Measurements from ENCODE around the gene SVIL.
"Not testable (repeated sequence)": the region's sequence is repeated elsewhere in the genome, so short reads cannot be mapped to it uniquely, and the experiment has no call there.

The SVIL gene

DNA sequence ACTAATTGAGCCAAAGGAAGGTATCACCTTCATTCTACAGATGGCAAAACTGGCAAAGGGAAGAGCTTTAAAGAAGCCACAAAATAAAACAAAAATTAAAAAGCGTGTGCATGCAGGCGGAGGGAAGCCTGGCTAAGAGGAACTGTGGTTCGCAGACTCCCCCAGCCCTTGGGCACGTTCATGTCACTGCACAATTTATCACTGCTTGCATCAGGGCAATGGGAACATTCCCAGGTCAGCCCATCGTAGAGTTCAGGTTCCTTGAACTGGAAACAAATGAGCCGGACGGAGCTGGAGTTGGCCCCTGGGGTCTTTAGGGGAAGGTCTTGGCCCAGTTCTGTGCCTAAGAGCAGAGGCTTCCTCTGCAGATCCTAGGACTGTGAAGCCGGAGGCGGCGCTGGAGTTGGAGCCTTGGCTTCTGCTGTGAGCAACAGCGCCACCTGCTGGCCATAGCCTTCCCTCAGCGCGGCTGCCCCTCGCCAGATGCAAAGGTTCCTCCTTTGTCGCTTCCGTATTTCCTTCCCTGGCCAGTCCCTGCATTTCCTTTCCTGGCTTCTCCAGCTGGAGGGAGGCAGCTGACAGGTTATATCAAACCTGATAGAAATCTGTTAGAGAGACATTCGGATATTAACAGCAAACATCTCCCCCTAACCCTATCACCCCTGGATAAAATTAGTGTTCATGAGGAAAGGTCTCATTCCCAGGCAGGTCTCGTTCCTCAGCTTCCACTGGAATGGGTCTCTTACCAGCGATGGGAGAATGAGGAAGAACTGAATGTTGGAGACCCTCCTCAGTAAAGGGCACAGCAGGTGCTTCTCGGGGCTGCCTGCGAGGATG is 185.8 kb downstream of the SVIL start:
- H3K4me1 ChIP-seq (ENCODE audit: low read length); H4K20me1 ChIP-seq (ENCODE audit: insufficient read depth, low read length); H2AFZ ChIP-seq (ENCODE audit: low read length); H3F3A ChIP-seq (ENCODE audit: insufficient read depth, low read length); H3K9ac ChIP-seq (ENCODE audit: low read length); H3K4me3 ChIP-seq (ENCODE audit: low read length); H3K27ac ChIP-seq (ENCODE audit: low read length); H3K79me2 ChIP-seq (ENCODE audit: low read length); H3K27me3 ChIP-seq (replicated peaks; ENCODE audit: insufficient read depth, low read length); H3K9me3 ChIP-seq (replicated peaks; ENCODE audit: insufficient read depth, low read length); H3K36me3 ChIP-seq (replicated peaks; ENCODE audit: insufficient read depth, low read length); H3K9me2 ChIP-seq (replicated peaks; ENCODE audit: insufficient read depth, low read length): not testable (repeated sequence)
- 0 out of 2 replicates have a peak overlapping the region, but pooled peaks have one; percentile 29 for H3K4me2 ChIP-seq (ENCODE audit: low read depth, low read length)
- TF ChIP-seq, protein P1, sequence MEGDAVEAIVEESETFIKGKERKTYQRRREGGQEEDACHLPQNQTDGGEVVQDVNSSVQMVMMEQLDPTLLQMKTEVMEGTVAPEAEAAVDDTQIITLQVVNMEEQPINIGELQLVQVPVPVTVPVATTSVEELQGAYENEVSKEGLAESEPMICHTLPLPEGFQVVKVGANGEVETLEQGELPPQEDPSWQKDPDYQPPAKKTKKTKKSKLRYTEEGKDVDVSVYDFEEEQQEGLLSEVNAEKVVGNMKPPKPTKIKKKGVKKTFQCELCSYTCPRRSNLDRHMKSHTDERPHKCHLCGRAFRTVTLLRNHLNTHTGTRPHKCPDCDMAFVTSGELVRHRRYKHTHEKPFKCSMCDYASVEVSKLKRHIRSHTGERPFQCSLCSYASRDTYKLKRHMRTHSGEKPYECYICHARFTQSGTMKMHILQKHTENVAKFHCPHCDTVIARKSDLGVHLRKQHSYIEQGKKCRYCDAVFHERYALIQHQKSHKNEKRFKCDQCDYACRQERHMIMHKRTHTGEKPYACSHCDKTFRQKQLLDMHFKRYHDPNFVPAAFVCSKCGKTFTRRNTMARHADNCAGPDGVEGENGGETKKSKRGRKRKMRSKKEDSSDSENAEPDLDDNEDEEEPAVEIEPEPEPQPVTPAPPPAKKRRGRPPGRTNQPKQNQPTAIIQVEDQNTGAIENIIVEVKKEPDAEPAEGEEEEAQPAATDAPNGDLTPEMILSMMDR (IDR thresholded peaks at IDR 0.05; ENCODE audit: low read length) = peak; percentile 56
- DNase-seq = peak; percentile 45

DNA sequence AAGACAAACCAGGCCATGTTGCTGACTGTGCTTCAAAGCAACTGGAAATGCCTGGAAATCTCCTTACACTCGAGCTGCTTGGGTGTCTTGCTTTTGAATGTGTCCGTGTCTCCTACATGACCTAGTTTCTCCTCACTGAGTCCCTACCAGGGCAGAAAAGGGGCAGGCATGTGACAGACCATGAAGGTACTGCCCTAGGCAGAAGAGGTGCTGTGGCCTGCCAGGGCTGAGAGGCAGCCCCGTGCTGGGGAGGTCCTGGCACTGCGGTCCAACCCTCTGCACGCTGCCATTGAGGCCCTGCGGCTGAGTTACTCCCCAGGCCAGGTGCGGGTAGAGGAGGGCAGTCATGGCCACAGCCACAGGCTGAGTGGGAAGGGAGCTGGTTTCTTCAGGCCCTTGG is 186.6 kb downstream of the SVIL start:
- Histone ChIP-seq H4K20me1 (ENCODE audit: insufficient read depth, low read length) (no peaks in the 10 kb centered on the region), H3F3A (ENCODE audit: insufficient read depth, low read length) (no peaks in the 10 kb centered on the region), H3K9me3 (replicated peaks; ENCODE audit: insufficient read depth, low read length) (no peaks in the 10 kb centered on the region), H3K79me2 (ENCODE audit: low read length) (no peaks in the 10 kb centered on the region), H3K27ac (ENCODE audit: low read length) (no peak overlapping the region), H3K4me1 (ENCODE audit: low read length) (no peaks in the 10 kb centered on the region), H3K9ac (ENCODE audit: low read length) (no peak overlapping the region), H3K4me3 (ENCODE audit: low read length) (no peak overlapping the region), H3K9me2 (replicated peaks; ENCODE audit: insufficient read depth, low read length) (no peaks in the 10 kb centered on the region), H3K27me3 (replicated peaks; ENCODE audit: insufficient read depth, low read length) (no peaks in the 10 kb centered on the region), H3K4me2 (ENCODE audit: low read depth, low read length) (no peak overlapping the region), H2AFZ (ENCODE audit: low read length) (no peak overlapping the region), H3K36me3 (replicated peaks; ENCODE audit: insufficient read depth, low read length) (no peaks in the 10 kb centered on the region)
- no peak for DNase-seq
- TF ChIP-seq EZH2 (optimal IDR thresholded peaks at IDR 0.05; ENCODE audit: low read depth, low read length) (no peak), EZH2phosphoT487 (IDR thresholded peaks at IDR 0.05; ENCODE audit: low read length) (no peak)
- TF ChIP-seq, protein P1 (IDR thresholded peaks at IDR 0.05; ENCODE audit: low read length) = no peak

DNA sequence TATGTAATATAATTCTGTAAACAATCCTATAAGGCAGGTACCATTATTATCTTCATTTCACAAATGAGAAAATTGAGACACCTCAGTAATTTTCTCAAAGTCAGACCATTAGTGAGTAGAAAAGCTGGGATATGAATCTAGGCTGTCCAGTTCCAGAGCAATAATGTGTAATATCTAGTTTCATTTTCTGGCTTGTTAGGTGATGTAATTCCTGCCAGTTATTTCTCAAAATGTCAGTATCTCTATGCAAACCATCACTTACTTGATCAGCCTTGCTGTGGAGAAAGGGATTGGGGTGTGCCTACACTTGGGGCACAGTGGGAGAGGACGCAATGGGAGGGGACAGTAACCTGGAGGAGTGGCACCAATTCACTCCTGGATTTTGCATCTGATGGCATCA is 188.4 kb downstream of the SVIL start:
- DNase-seq = no peak

More for the DNA sequence above, 188.4 kb downstream of the SVIL start:
- no peaks in the 10 kb centered on the region for H3K4me1 ChIP-seq (ENCODE audit: low read length)
- H3K79me2 ChIP-seq (ENCODE audit: low read length) = no peaks in the 10 kb centered on the region
- TF ChIP-seq EZH2 (optimal IDR thresholded peaks at IDR 0.05; ENCODE audit: low read depth, low read length) (no peak), EZH2phosphoT487 (IDR thresholded peaks at IDR 0.05; ENCODE audit: low read length) (no peak)
- TF ChIP-seq, protein P1 (IDR thresholded peaks at IDR 0.05; ENCODE audit: low read length) = no peak
- no peak overlapping the region for H3K4me2 ChIP-seq (ENCODE audit: low read depth, low read length)
- no peaks in the 10 kb centered on the region for H3K9me3 ChIP-seq (replicated peaks; ENCODE audit: insufficient read depth, low read length)
- H3K9me2 ChIP-seq (replicated peaks; ENCODE audit: insufficient read depth, low read length) = no peaks in the 10 kb centered on the region
- no peaks in the 10 kb centered on the region for H3K36me3 ChIP-seq (replicated peaks; ENCODE audit: insufficient read depth, low read length)
- H3K27me3 ChIP-seq (replicated peaks; ENCODE audit: insufficient read depth, low read length) = no peaks in the 10 kb centered on the region
- no peaks in the 10 kb centered on the region for H3F3A ChIP-seq (ENCODE audit: insufficient read depth, low read length)
- no peak overlapping the region for H2AFZ ChIP-seq (ENCODE audit: low read length)
- H3K9ac ChIP-seq (ENCODE audit: low read length) = no peak overlapping the region
- no peak overlapping the region for H3K4me3 ChIP-seq (ENCODE audit: low read length)
- no peaks in the 10 kb centered on the region for H4K20me1 ChIP-seq (ENCODE audit: insufficient read depth, low read length)
- no peak overlapping the region for H3K27ac ChIP-seq (ENCODE audit: low read length)

Measured in MM.1S (cell line).